ENCODE data around the gene PPP1R12B.
"Not testable (repeated sequence)": the region's sequence is repeated elsewhere in the genome, so short reads cannot be mapped to it uniquely, and the experiment has no call there.

Gene PPP1R12B

DNA sequence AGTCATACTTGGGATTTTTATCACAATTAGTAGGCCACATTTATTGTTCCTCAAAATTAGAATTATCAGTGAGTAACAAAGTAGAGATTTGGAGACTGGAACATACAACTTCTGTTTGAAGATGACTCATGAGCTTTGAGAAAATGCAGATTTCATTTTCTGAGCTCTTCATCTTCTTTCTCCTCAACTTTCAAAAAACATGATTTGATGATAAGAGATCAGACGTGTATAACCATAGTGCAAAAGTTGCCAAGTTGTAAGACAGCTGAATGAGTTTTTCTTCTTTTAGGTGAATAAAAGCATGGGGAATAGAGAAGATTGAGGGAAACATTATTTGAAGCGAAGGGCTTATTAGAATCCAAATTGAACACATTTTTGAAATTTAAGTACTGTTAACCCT is 58.4 kb downstream of the PPP1R12B start:
- not testable (repeated sequence) for DNase-seq

GRCh38 chr1:202407378-202407777 is 58.9 kb downstream of the PPP1R12B start:
- DNase-seq: not testable (repeated sequence)

- not testable (repeated sequence) for DNase-seq
These were observed 61.8 kb downstream of the PPP1R12B start for GRCh38 chr1:202410251-202410650.

DNA sequence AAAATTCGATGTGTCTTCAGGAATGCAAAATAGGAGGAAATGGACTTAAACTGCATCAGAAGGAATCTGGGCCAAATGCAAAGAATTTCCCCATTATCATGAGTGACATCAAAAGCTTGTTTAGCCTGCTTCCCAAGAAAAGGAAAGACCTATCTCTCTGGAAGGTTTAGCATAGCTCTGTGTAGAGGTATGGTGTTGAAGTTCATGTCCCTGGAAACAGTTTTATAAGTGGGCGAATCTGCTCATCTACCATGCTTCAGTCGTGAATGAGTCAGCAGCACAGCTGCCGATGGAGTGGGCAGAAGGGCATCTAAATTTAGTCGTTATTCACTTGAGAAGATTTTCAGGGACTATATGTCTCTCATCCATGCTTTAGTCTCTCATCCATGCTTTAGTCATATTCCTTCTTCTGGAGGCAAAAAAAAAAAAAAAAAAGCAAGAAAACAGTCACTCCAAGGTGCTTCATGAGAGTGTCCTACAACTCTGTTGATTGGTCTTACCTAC is 62.4 kb downstream of the PPP1R12B start:
- DNase-seq: not testable (repeated sequence)

- no peak for DNase-seq
These were observed 62.9 kb downstream of the PPP1R12B start for GRCh38 chr1:202411422-202411821.

DNA sequence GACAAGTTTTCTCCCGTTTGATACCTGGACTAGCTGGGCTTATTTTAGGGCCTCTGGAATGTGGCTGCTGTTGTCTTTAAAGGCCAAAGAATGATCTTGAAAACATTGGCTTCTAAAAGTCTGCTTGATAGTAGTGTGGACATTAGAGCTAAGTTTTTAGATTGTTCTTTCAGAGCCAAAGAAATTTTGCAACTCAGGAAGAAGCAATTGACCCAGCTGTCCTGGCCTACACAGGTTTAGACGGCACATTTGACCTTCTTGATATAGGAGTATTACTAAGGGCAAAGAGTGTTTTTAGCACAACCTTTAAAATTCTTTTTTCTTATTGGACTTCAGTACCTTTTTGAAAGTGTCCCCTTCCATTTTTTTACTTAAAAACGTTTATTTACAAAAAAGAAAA is 63.9 kb downstream of the PPP1R12B start:
- DNase-seq: not testable (repeated sequence)

DNA sequence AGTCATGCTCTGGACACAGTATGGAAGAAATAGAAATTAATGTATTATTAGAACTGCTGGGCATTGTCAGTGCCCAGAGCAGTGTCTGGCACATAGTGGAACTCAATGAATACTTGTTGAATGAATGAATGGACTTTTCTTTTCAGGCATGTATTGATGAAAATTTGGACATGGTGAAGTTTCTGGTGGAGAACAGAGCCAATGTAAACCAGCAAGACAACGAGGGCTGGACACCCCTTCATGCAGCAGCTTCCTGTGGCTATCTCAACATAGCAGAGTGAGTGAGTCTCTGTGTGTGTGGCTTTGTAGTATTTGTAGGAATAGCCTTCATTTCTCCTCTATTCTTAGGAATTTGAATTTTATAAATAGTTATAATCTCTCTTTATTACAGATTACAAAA is 68.1 kb downstream of the PPP1R12B start:
- no peak for DNase-seq

DNA sequence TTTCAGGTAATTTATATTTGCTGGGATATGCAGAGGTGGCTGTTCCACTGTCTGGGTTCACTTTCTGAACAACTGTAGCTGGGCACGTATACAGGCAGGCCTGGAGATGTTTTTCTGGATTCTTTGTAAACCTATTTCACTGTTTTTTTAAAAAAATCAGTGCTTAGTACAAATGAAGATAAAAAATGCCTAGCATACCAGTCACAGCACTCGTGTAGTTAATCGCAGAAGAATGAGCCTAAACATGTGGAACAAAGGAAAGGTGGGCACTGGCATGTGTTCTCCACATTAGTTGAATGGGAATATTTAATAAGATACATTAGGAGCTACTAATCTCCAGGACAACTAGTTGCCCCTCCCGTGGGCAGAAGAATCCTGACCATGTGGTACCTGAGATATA is 68.6 kb downstream of the PPP1R12B start:
- not testable (repeated sequence) for DNase-seq

GRCh38 chr1:202417762-202418201 is 69.3 kb downstream of the PPP1R12B start:
- DNase-seq: not testable (repeated sequence)

DNA sequence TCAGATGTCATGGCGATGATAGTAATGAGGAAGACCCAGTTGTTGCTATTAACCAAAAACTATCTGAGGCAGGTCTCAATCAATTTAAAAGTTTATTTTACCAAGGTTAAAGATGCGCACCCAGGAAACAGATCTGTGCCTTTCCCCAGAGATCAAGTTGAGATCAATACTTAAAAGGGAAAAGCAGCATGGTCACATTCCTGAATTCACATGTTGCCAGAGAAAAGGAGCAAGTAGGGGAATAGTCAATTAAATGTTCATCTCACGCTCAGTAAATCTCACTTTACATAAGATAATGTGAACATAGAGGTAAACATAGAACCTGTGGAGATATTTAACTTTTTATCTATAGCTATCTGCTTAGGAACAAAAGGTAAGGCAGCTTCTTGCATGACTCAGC is 71.2 kb downstream of the PPP1R12B start:
- not testable (repeated sequence) for DNase-seq

- not testable (repeated sequence) for DNase-seq
These were observed 72.1 kb downstream of the PPP1R12B start for GRCh38 chr1:202420422-202421094.

GRCh38 chr1:202422709-202423108 is 74.2 kb downstream of the PPP1R12B start:
- DNase-seq: not testable (repeated sequence)

DNA sequence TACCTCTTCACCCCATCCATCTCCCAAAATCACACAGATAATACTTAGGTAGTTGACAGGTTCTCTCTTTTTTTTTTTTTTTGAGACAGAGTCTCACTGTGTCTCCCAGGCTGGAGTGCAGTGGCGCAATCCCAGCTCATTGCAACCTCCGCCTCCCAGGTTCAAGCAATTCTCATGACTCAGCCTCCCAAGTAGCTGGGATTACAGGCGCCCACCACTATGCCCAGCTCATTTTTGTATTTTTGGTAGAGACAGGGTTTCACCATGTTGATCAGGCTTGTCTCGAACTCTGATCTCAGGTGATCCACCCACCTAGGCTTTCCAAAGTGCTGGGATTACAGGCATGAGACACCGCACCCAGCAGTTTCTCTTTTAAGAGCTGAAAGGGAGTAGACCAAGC is 75.8 kb downstream of the PPP1R12B start:
- not testable (repeated sequence) for DNase-seq

DNA sequence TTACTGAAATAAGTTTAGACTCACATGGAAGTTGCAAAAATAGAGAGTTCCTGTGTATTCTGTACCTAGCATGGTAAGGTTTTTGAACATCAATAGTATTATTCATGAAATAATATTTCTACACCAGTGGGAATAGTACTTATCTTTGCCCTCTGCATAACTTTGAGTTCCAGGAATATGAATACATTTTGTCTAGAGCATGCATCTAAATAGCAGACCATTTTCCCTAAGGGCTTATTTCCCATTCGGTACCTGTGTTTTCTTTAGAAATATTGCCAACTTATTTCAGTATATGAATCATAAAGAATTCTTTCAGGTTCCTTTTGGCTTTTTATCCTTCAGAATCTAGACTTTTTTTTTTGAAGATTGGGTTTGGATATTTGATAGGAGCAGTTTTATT is 81.6 kb downstream of the PPP1R12B start:
- not testable (repeated sequence) for DNase-seq

DNA sequence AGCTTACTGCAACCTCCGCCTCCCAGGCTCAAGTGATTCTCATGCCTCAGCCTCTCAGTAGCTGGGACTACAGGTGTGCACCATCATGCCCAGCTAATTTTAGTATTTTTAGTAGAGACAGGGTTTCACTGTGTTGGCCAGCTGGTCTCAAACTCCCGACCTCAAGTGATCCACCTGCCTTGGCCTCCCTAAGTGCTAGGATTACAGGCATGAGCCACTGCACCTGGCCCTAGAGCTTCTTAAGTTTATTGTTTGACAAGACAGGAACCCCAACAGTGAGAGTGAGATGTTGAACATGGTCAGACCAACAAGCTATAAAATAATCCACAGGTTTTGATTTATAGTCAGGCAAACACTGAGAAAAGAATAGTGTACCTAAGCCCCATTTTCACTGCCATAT is 83.8 kb downstream of the PPP1R12B start:
- DNase-seq: not testable (repeated sequence)

- DNase-seq: no peak
These were observed 84.9 kb downstream of the PPP1R12B start for GRCh38 chr1:202433155-202434043.

DNA sequence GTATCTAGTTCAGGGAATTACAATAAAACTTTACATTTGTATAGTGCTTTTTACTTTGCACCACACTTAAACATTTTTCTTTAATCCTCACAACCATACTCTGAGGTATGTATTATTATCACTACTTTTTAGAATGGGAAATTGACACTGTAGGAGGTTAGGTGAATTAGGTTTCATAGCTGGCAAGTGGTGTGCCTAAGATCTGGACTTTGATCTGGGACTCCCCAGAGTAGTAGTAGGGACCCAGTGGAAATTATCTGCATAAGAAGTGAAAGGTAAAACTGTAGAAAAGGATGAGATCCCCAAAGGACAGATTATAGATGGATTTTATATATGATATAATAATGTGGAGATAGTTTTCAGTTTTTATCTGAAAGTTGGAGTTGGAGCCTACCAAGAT is 85.6 kb downstream of the PPP1R12B start:
- no peak for DNase-seq

- no peak for DNase-seq
These were observed 90.1 kb downstream of the PPP1R12B start for GRCh38 chr1:202438393-202439174.

- no peak for DNase-seq
These were observed 90.8 kb downstream of the PPP1R12B start for GRCh38 chr1:202439308-202439707.

GRCh38 chr1:202448140-202448539 is 99.6 kb downstream of the PPP1R12B start:
- not testable (repeated sequence) for DNase-seq

DNA sequence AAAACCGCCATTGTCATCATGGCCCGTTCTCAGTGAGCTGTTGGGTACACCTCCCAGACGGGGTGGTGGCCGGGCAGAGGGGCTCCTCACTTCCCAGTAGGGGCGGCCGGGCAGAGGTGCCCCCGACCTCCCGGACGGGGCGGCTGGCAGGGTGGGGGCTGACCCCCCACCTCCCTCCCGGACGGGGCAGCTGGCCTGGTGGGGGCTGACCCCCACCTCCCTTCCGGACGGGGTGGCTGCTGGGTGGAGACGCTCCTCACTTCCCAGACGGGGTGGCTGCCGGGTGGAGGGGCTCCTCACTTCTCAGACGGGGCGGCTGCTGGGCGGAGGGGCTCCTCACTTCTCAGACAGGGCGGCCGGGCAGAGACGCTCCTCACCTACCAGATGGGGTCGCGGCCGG is 103.1 kb downstream of the PPP1R12B start:
- DNase-seq: not testable (repeated sequence)

DNA sequence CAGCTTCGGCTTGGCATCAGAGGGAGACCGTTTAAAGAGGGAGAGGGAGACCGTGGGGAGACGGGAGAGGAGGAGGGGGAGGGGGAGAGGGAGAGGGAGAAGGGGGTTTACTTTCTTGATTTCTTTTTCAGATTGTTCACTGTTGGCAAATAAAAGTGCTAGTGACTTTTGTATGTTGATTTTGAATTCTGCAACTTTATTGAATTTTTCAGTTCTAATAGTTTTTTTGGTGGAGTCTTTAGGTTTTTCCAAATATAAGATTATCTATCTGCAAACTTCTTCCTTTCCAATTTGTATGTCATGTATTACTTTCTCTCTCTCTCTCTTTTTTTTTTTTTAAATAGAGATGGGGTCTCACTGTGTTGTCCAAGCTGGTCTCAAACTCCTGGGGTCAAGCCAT is 104.0 kb downstream of the PPP1R12B start:
- no peak for DNase-seq

Data from stimulated activated CD4-positive, alpha-beta T cell treated with anti-CD3 and anti-CD28 coated beads, Interleukin-4, amount 100 ng/mL, for 4 hours (primary cell).